Muscle of leg (tissue), 11 donors: ENCODE results near the gene SPRED2. TPM values are rescaled to one million over a fixed set of nuclear protein-coding genes. Genes with fewer than 3 reads are reported as not detected.
"Not testable (repeated sequence)": the region's sequence is repeated elsewhere in the genome, so short reads cannot be mapped to it uniquely, and the experiment has no call there.

Source experiments
- DNase-seq: peaks from one replicate; pipeline ENCODE4 v3.0.0; 2013
- H3K27ac ChIP-seq: one replicate; pipeline ENCODE4 v1.5.1; 2013; ENCODE audit warnings: mild to moderate bottlenecking, low read length, control low read depth
- H3K27me3 ChIP-seq: one replicate; pipeline ENCODE4 v1.6.1; 2013; ENCODE audit warnings: low read length; ENCODE audit not compliant: control insufficient read depth, insufficient read depth
- H3K36me3 ChIP-seq: one replicate; pipeline ENCODE4 v1.6.1; 2013; ENCODE audit warnings: low read length; ENCODE audit not compliant: control insufficient read depth, insufficient read depth
- H3K4me1 ChIP-seq: one replicate; pipeline ENCODE4 v1.6.1; 2013; ENCODE audit warnings: low read length; ENCODE audit not compliant: control insufficient read depth, insufficient read depth
- H3K4me3 ChIP-seq: one replicate; pipeline ENCODE4 v1.5.1; 2013; ENCODE audit warnings: low read length, control low read depth
- H3K9me3 ChIP-seq: replicated peaks from 2 replicates; pipeline ENCODE4 v1.6.1; 2013; ENCODE audit warnings: low read depth, low read length; ENCODE audit not compliant: control insufficient read depth
- WGBS: methylation state at CpG from one replicate; pipeline ENCODE4 v1.1.5; 2013; ENCODE audit warnings: missing lambda C conversion rate; ENCODE audit not compliant: insufficient coverage; 5-methylcytosine and 5-hydroxymethylcytosine counted together
- polyA plus RNA-seq, 8 donors: library from polyadenylated mRNA; unstranded; fragments of 120-200 nt; gene quantifications; one replicate each; pipeline versions ENCODE4 v1.2.1 to v1.2.3, GENCODE V29; 2013; ENCODE audit warnings: inconsistent platforms in 1 of 8, low replicate concordance in 1 of 8; ENCODE audit not compliant: insufficient read length in 8 of 8, insufficient read depth in 1 of 8
- total RNA-seq: library from RNA; stranded (reverse); fragments of 120-200 nt; gene quantifications from one replicate; pipeline ENCODE4 v1.2.4, GENCODE V29; 2013

SPRED2 gene
- total and polyA plus RNA-seq, 9 donors: 10.7 to 51.3 (median 30.9) TPM

DNA sequence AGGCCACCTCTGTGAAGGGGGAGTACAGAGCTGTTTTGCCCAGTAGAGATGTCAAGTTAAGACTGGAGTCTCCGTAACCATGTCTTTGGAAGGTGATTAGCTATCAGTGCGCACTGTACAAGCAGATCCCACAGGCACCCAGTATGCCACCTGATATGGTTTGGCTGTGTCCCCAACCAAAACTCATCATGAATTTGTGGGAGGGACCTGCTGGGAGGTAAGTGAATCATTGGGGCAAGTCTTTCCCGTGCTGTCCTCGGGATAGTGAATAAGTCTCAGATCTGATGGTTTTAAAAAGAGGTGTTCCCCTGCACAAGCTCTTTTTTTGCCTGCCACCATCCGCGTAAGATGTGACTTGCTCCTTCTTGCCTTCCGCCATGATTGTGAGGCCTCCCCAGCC is 114.6 kb downstream of the SPRED2 start:
- Histone ChIP-seq H3K27me3 (no peaks in the 10 kb centered on the region), H3K27ac (no peak overlapping the region), H3K36me3 (peaks cover 44% of the 10 kb centered on the region), H3K4me1 (peaks cover 10% of the 10 kb centered on the region), H3K9me3 (no peaks in the 10 kb centered on the region), H3K4me3 (no peak overlapping the region)
- 85% methylated on average over 4 of the region's 7 CpGs for WGBS
- no peak for DNase-seq

GRCh38 chr2:65317351-65317750 is 115.0 kb downstream of the SPRED2 start:
- 74% methylated on average over 3 of the region's 7 CpGs for WGBS
- not testable (repeated sequence) for H3K9me3 ChIP-seq, H3K27me3 ChIP-seq, H3K4me3 ChIP-seq, H3K27ac ChIP-seq, DNase-seq
- Histone ChIP-seq H3K36me3 (peaks cover 49% of the 10 kb centered on the region), H3K4me1 (peaks cover 10% of the 10 kb centered on the region)

DNA sequence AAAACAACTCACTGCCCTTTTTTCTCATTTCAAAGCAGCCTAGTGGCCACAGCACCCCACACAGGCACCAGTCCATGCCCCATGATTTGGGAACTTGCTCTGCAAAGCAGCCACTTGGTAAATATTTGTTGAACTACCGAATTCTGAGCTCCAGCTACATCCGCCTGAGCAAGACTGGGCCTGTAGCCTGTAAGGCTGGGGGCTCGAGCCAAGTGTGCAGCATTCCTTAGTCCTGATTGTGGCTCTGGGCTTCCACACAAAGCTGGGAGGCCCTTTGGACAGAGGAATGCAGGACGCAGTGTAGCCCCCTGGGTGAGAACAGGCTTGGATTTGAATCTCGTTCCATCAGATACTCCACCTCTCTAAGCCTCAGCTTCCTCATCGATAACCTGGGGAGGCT is 116.3 kb downstream of the SPRED2 start:
- Histone ChIP-seq H3K27me3 (no peaks in the 10 kb centered on the region), H3K4me1 (peaks cover 10% of the 10 kb centered on the region), H3K36me3 (peaks cover 58% of the 10 kb centered on the region), H3K9me3 (no peaks in the 10 kb centered on the region), H3K4me3 (no peak overlapping the region), H3K27ac (peak overlapping the region; percentile 49)
- 30% methylated on average over 3 of the region's 6 CpGs for WGBS
- DNase-seq: peak; percentile 94

DNA sequence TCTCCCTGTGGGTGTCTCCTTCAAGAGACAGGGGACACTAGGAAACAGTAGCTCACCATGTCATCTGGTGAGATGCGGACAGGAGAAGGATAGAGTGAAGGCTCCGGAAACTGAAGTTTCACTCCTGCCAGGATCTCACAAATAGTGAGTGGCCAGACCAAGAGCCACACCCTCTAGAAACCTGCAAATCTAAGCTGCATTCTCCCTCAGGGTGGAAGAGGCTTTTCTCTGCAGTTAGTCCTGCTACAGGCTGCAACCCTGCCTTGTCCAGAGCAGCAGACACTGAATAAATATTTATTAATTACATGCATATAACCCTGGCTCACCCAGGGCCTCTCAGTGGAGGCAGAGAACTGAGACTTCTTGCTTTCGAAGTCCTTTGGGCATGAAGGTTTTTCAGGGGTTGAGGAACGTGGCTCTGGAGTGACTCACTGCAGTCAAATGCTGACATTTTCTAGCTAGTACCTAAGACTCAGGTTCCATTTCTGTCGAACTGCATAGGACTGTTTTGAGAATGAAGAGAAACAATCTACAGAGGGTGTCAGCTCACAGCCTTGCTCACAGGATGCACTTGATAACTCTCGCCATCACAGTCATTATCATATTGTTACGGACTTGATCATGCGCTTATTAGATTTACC is 117.5 kb downstream of the SPRED2 start:
- H3K9me3 ChIP-seq: no peaks in the 10 kb centered on the region
- no peak for DNase-seq
- peaks cover 13% of the 10 kb centered on the region for H3K4me1 ChIP-seq
- no peaks in the 10 kb centered on the region for H3K27me3 ChIP-seq
- WGBS: 87% methylated on average over 4 of the region's 8 CpGs
- peak overlapping the region; percentile 7 for H3K27ac ChIP-seq
- no peak overlapping the region for H3K4me3 ChIP-seq
- peaks cover 58% of the 10 kb centered on the region for H3K36me3 ChIP-seq

GRCh38 chr2:65313954-65314256 is 118.5 kb downstream of the SPRED2 start:
- WGBS: 97% methylated on average over 23 of the region's 24 CpGs
- H3K4me3 ChIP-seq: no peak overlapping the region
- no peak overlapping the region for H3K27ac ChIP-seq
- peaks cover 18% of the 10 kb centered on the region for H3K4me1 ChIP-seq
- H3K36me3 ChIP-seq: peaks cover 60% of the 10 kb centered on the region
- no peak for DNase-seq
- H3K9me3 ChIP-seq: no peaks in the 10 kb centered on the region
- no peaks in the 10 kb centered on the region for H3K27me3 ChIP-seq

DNA sequence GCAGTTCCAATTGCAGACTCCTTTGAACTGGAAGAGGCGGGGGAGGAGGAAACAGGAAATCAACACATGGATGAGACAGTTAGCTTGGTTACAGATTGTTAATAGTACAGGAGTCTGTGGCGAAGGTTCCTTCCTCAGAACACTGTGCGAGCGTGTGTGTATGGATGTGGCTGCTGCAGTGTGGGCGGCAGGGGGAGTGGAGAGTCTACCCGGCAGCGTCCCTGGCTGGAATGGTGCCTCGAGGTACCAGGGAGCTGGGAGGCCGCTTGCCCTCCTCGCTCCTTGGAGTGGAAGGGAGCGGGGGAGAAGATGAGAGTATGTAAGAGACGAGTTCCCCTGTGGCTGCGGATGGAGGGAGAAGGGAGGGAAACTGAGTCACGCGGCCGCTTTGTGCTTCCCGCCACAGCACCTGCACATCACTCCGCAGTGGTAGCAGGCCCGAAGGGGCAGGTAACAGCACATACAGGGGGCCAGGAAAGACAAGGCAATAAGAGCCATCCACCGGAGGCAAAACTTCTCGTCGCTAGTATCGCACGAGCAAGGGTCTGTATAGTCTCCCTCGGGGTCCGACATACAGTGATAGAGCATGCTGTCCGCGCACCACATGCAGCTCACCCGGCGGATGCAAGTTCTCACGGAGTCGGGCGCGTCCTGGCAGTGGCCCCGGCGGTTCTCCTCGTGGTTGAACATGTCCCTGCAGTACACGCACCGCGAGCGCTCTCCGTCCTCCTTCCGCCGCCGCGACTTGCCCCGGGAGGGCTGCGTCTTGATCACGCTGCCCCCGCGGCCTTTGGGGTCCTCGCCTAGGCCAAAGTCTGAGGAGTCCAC is 119.1 kb downstream of the SPRED2 start:
- 91% methylated on average over 50 of the region's 52 CpGs for WGBS
- no peak overlapping the region for H3K4me3 ChIP-seq
- no peaks in the 10 kb centered on the region for H3K27me3 ChIP-seq
- H3K27ac ChIP-seq: no peak overlapping the region
- no peak for DNase-seq
- H3K4me1 ChIP-seq: peaks cover 18% of the 10 kb centered on the region
- H3K36me3 ChIP-seq: peaks cover 60% of the 10 kb centered on the region
- H3K9me3 ChIP-seq: no peaks in the 10 kb centered on the region

- no peaks in the 10 kb centered on the region for H3K9me3 ChIP-seq
- no peaks in the 10 kb centered on the region for H3K27me3 ChIP-seq
- 89% methylated on average over 3 of the region's 7 CpGs for WGBS
- no peak overlapping the region for H3K4me3 ChIP-seq
- no peak for DNase-seq
- H3K36me3 ChIP-seq: peaks cover 63% of the 10 kb centered on the region
- H3K4me1 ChIP-seq: peaks cover 17% of the 10 kb centered on the region
- no peak overlapping the region for H3K27ac ChIP-seq
Measured at GRCh38 chr2:65311596-65311995, 120.8 kb downstream of the SPRED2 start.

DNA sequence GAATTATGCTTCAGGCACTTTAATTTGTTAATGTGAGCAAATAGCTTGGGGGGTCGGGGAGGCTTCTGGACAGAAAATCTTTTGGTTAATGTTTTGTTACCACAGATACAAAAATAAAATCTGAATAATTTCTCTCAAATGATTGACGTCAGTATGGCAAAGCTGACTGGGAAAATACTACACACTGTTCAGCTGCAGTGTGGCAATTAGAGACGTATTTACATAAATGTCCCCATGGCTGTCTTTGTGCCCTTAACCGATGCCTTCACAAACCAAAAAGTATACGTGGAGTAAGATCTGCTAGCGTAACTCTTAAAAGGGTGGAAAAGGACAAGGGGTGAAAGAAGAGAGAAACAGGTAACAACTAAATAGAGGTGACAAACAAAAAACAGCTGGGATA is 121.3 kb downstream of the SPRED2 start:
- H3K4me1 ChIP-seq: peaks cover 13% of the 10 kb centered on the region

GRCh38 chr2:65309699-65310098 is 122.7 kb downstream of the SPRED2 start:
- H3K36me3 ChIP-seq: peaks cover 50% of the 10 kb centered on the region
- no peaks in the 10 kb centered on the region for H3K27me3 ChIP-seq
- H3K4me3 ChIP-seq: no peak overlapping the region
- no peak for DNase-seq
- H3K4me1 ChIP-seq: peaks cover 13% of the 10 kb centered on the region
- H3K9me3 ChIP-seq: no peaks in the 10 kb centered on the region
- 62% methylated on average over 5 of the region's 8 CpGs for WGBS
- peak overlapping the region; percentile 84 for H3K27ac ChIP-seq

More for the DNA sequence above, 121.3 kb downstream of the SPRED2 start:
- Histone ChIP-seq H3K27me3 (no peaks in the 10 kb centered on the region), H3K4me3 (no peak overlapping the region), H3K9me3 (no peaks in the 10 kb centered on the region), H3K27ac (peak overlapping the region; percentile 84), H3K36me3 (peaks cover 57% of the 10 kb centered on the region)
- WGBS: 67% methylated on average over 2 of the region's 6 CpGs
- DNase-seq: no peak

DNA sequence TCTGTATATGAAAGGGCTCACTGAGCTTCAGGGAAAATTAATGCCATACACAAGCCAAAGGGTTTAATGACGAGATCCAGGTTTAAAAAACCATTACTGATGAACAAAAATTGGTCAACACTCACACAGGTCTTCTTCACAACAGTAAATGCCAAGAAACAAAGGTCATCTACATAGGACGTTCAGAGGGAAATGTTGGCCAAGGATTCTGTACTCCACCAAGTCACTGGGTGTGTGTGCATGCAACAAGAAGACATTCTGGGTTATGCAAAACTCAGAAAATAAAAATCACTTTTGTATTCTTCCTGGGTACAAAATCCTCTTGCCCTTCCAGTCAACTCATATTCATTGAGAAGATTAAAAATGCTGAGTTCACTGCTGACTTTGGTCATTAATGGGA is 126.5 kb downstream of the SPRED2 start:
- no peak overlapping the region for H3K4me3 ChIP-seq
- peaks cover 33% of the 10 kb centered on the region for H3K4me1 ChIP-seq
- 100% methylated on average over 1 of the region's 2 CpGs for WGBS
- no peak overlapping the region for H3K27ac ChIP-seq
- DNase-seq: no peak
- H3K9me3 ChIP-seq: no peaks in the 10 kb centered on the region
- H3K36me3 ChIP-seq: peaks cover 14% of the 10 kb centered on the region
- no peaks in the 10 kb centered on the region for H3K27me3 ChIP-seq
